Putamen (tissue), 1 donor: ENCODE data around the gene MYBBP1A.
A peak's percentile ranks its signal among the peaks of the same experiment; 100 is the strongest.

Experiments used
- DNase-seq: peaks from one replicate; pipeline ENCODE4 v3.0.0-alpha.2; 2016; ENCODE audit warnings: low spot score

MYBBP1A gene

DNA sequence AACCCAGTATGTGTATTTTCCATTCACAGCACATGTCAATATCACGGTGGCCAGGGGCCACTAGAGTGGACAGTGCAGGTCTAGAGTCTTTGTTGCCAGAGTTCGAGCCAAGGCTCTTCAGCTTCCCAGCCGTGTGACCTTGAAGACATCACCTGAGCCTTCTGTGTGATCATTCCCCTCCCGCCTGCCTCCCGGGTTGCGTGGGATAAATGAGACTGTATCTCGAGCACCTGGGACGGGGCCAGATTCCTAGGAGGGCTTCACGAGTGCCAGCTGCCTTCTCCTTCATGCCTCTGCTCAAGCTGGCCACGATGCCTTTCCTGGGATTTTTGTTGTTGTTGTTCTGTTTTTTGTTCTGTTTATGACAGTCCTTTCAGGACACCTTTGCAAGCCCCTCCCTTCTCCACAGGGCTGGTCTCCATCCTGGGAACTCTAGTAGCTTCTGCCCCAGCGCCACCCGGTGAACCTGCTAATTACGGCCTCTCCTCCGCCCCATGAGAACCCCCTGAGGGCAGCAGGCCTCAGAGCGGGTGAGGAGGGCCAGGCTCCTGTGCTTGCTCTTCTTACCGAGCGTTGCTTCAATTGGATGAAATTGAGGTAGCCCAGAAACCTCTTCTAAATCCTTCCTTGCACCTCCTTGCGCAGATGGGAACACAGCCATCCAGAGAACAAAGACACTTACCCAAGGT is 52.6 kb downstream of the MYBBP1A start:
- DNase-seq, result no peak

DNA sequence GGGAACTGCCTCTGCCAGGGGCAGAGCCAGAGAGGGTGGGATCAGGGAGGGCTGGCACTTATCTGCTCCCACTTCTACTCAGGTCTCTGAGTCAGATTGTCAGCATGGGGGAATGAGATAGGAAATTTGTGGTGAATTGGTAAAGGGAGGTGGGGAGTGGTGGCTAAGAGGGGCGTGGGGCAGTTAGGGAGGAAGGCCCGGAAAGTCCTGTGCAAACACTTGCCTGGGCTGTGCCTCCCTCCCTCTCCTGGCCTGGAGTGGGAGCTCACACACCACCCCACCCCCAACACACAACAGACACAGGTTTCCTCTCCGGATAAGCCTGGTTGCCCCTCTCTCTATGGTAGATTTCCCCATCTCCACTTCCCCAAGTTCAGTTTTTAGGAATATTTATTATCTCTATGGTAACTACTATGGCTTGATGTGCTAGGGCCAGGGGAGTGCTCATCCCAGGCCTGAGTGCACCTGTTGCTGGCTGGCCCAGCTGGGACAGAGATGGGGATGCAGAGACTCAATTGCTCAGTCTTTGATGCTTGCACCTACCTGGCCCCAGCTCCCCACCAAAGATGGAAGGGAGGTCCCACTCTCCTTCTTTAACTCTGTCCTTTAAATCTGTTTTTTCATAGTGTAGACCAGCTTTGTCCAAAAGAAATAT is 53.8 kb downstream of the MYBBP1A start:
- no peak for DNase-seq

DNA sequence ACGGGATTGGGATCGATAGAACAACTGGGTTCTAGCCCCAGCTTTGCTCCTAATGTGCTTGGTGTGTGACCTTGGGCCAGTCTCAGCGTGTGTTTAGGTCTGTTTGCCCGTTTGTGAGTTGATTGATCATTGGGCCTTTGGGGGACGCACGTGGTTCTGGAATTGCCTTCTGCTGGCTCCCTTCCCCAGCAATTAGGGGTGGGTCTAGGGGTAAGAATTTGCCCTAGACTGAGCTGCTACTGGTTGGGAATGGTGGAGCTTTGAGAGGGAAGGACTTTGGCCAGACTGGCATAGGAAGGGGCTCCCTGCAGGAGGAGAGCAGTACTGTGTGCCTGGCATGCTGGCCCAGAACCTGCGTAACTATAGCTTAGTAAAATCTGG is 55.0 kb downstream of the MYBBP1A start:
- no peak for DNase-seq

DNA sequence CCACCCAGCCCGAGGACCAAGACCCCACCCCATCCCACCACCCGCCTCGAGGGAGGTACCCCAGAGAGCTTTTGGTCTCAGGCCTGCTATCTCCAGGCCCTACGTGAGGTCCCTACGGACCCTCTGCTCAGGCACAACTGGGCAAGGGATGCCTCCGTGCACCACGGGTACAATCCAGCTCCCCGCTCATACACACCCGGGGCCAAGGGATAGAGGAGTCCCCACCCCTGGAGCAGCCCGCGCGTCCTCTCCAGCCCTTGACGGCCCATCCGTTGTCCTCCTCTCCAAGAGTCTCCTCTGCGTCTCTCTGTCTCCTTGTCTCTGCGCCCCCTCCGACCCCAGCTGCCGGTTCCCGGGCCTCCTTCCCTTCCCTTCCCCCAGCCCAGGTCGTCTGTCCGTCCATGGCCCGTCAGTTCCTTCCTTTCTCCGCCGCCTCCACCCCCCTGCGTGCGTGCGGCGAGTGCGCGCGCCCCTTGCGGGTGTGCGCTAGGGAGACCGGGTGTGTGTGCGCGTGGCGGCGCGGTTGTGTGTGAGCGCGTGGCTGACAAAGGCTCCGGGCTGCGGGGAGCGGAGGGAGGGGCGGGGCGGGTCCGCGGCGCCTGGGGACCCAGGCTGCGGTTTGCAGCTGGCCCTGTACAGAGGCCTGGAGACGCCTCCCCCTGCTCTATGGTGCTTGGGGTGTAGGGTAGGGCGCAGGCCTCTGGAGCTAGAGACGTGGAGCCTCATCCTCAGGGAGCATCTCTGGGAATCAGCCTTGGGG is 55.6 kb downstream of the MYBBP1A start:
- peak; percentile 69 for DNase-seq

DNA sequence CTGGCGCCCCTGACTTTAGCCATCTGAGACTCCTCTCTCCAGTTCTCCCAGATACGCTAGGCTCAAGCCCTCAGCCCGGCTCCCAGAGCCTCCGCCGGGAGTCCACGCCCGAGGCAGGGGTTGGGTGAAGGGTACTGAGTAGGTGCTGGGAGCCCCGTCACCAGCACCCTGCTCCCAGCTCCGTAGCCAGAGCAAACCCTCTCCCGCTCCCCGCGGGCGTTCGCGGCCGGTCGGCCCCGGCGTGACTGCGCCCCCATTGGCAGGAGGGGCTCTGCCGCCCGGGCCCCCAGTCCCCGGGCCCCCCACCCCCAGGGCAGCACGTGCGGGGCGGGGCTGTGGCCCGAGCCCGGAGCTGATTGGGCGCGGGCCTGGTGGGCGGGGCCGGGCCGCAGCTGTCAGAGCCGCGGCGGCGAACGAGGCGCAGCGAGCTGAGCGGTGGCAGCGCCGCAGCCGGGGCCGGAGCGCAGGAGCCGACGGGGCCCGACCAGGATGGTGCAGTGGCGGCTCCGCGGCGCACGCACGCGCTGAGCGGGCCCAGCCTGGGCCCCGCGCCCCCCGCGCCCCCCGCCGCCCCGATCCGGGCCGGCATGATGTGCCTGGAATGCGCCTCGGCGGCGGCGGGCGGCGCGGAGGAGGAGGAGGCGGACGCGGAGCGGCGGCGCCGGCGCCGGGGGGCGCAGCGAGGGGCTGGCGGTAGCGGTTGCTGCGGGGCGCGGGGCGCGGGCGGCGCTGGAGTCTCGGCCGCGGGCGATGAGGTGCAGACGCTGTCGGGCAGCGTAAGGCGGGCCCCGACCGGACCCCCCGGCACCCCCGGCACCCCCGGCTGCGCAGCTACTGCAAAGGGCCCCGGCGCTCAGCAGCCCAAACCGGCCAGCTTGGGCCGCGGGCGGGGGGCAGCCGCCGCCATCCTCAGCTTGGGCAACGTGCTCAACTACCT is 56.5 kb downstream of the MYBBP1A start, which contains the start of gene SPNS2:
TSS of gene SPNS2 (plus strand) at position 421 of the 937 bp plus-strand sequence. CDS start at position 588, 167 bp downstream.
- DNase-seq, result peak; percentile 87

DNA sequence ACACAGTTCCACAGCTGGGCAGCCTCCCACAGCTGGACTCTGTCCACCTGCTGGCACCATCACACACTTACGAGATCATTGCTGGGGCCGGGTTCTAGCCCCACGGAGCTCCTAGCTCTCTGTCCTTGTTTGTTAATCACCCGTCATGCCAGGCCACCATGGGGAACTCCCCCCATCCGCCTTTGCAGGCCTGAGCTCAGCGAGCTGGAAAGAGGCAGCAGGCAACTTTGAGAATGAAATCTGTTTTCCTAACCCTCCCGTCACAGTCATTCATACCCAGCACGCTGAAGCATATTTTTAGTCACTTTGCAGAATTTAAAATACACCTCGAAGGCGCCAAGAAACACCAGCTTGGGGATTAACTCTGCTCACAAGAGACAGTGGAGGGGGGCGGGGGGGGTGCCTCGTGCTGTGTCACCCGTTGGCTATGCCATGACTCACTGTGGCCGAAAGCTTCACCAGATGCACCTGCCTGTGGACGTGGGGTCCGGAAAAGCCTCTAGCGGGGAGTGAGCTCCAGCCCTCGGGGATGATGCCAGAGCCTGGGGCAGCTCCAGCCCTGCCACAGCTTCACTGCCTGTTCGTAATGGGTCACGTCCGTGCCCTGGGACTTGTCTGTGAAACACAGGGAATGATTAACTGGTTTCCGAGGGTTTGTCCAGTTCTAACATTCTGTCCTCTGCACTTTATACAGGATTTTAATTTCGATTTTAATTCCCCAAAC is 57.9 kb downstream of the MYBBP1A start:
- DNase-seq, result no peak

DNA sequence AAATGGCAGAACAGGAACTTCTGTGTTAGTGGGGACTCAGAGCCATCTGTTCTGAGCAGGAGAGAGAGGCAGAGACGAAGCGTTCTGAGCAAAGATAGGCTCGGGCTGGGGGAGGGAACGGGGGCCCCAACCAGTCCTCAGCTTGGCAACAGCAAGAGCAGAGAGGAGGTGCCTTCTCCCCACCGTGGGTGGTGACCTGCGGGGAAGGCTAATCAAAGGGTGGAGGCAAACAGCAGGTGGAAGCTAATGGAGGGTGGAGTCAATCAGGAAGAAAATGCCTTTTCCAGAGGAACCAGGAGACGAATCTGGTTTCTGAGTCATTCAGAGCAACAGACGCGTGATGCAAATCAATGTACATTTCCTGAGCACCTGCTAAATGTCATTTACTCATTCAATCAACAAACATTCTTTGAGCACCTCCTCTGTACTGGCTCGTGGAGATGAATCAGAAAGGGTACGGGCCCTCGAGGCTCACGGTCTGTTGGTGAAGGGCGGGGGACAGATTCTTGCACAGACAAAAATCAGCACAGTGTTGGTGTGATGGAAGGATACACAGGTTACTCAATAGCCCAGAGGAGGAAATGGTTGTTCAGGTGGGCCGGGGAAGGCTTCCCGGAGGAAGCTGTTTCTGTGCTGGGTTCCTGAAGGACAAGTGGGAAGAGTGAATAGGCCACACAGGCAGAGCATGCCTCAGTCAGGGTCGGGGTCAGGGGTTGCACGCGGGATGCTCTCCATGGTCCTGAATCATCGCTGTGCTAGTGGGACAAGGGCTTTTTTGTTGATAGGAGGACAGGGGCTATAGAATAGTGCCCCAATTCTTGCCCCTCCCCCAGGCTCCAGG is 62.2 kb downstream of the MYBBP1A start:
- peak; percentile 82 for DNase-seq

DNA sequence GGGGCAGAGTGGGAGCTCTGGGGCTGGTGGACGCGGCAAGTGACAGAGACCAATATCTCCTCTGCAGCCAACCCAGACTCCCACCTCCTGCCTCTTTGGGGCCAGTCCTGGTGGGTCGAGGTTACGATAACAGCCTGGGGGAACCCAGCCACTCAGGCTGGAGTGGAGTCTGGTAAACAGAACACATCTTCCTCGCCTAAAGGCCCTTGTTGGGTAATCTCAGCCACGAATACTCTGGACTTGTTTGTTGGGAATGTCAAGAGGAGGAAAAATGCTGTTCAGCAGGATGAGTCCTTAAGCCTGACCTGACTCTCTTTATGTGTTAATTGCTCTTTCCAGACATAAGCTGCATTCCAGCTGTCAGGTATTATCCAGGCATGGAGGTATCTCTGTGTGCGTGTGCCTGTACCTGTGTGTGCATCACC is 64.5 kb downstream of the MYBBP1A start:
- DNase-seq, result no peak

DNA sequence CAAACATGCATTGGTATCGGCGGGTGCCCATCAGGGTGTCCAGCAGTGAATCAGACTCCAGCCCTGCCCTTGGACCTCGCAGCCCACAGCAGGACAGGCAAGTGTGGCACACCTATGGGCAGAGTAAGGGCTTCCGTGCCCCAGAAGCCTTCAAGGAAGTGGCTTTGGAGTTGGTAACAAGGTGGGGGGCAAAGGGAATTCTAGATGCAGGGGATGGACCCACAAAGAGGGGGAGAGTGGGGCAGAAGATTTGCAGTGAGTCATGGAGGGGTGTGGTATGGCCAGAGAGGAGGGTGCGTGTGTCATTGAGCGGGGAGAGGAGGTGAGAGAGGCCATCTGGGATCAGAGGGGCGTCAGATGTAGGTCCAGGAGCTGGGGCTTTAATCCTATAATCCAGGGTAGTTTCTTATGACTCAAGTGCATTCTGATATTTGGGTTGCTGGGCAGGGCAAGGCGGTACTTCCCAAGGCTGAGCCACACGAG is 65.0 kb downstream of the MYBBP1A start:
- DNase-seq, result no peak

DNA sequence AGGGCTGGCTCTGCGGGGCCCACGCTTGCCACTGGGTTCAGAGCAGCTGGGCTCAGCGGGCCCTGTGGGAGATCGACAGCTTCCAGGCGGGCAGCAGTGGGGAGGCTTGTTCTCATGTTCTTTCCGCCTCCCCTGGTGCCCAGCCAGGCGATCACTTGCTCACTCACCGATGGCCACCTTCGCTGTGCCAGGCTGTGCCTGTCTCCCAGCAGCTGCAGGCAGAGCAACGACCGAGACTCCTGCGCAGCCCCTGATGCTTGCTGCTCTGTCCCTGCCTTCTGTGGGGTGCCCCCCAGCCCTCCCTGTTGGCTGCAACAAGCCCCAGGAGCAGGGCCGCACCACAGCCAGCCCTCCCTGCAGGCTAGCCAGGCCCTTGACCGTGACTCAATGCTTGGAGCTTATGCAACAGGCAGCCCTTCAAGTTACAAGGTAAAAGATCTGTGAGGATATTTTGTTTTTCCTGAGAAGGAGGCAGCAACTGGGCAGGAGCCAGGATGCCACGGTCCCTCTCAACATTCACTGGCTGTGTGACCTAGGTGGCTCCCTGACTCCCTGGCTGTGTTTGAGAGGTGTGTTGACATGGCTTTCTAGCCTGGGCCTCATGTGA is 66.1 kb downstream of the MYBBP1A start:
- no peak for DNase-seq
